Globus pallidus (tissue), 1 donor: ENCODE data around the gene TTBK2.
"Not testable (repeated sequence)": the region's sequence is repeated elsewhere in the genome, so short reads cannot be mapped to it uniquely, and the experiment has no call there.

Experiments
- DNase-seq: peaks from one replicate; pipeline ENCODE4 v3.0.0-alpha.2; 2015; ENCODE audit warnings: low spot score

The TTBK2 gene

DNA sequence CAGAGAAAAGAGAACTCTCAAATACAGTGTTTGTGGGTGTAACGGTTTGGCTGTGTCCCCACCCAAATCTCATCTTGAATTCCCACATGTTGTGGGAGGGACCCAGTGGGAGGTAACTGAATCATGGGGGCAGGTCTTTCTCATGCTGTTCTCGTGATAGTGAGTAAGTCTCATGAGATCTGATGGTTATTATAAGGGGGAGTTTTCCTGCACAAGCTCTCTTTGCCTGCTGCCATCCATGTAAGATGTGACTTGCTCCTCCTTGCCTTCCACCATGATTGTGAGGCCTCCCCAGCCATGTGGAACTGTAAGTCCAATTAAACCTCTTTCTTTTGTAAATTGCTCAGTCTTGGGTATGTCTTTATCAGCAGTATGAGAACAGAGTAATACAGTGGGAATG lies 158.8 kb downstream of the TTBK2 start:
- not testable (repeated sequence) for DNase-seq

DNA sequence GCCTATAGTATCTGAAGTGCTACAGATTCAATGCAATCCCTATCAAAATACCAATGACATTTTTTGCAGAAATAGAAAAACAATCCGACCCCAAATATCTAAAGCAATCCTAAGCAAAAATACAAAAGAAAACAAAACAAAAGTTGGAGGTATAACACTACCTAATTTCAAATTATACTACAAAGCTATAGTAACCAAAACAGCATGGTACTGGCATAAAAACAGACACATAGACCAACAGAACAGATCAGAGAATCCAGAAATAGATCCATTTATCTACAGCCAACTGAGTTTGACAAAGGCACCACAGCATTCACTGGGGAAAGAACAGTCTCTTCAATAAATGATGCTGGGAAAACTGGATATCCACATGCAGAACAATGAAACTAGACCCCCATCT lies 159.8 kb downstream of the TTBK2 start:
- DNase-seq = no peak

DNA sequence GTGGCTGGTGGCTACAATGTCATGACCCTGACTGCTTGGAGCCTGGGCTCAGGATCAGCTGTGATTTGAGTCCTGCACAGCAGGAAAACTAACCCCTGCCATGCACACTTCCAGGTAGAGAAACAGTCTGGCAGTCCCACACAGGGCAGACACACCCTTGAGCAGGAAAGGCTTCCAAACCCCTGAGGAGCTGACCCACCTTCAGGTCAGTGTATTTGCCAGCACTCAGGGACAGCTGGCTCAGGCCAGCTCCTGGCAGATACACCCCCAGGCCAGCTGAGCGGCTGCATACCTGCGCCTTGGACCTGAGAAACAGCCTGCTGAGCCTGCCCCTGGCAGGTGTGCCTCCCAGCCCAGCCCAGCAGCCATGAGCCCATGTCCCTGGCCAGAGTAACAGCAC lies 161.5 kb downstream of the TTBK2 start:
- no peak for DNase-seq

DNA sequence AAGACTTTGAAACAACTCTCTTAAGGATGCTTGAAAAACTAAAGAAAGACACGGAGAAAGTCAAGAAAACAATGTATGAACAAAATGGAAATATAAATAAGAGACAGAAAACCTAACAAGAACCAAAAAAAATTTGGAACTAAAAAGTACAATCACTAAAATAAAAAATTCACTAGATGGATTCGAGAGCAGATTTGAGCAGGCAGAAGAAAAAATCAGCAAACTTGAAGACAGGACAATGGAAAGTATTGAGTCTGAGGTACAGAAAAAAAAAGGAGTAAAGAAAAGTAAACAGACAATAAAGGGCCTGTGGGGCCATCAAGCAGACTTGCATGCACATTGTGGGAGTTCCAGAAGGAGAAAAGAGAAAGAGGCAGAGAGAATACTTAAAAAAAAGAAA lies 170.3 kb downstream of the TTBK2 start:
- DNase-seq = no peak

DNA sequence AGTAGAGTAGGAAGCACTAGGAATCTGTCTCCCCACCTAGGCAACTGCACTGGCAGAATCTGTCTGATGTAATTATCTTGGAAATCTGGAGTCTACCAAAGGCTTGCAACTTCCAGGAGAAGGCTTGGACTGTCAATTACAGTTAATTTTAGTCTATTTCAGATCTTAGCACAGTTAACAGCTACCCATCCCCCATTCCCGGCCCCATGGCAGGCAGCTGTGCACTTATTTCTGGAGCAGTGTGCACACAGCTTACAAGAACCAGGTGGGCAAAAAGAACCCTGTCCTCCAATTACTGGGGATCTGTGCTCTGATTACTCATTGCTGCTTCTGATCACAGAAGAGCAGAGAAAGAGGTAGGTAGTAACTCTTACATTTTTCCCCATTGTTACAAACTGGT lies 171.3 kb downstream of the TTBK2 start:
- DNase-seq = no peak

DNA sequence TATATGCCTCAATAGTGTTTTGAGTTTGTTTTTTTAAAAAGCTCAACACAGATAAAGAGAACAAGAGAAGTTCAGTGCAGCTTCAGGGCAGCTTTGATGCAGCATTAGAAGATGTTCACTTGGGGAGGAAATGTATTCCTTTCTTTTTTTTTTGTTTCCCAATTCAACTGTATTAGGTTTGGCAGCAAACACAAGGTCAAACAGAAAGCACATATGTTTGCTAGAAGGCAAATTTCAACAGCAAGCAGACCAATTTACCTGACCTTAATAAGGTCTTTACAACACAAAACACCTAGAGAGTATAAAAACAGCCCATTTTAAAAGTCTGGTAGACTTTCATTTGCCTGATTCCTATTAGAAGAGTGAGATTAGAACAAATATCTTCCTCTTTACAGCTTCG lies 176.4 kb downstream of the TTBK2 start:
- DNase-seq = no peak

DNA sequence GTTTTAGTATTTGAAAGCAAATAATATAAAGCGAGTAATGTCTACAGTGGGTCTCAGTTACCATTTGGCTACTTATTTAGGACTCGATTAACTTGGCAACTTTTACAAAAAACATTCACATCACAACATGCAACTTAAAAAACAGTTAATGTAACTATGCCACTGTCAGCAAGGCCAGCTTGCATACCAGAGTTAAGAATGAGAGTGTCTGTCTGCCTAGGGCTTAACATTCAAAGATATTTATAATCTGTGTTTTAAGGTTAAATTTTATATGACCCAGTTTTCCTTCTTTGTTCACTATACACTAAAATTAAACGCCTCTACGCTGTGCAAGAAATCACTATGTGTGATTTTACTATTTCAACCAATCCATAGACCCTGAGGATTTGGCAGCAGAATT lies 178.4 kb downstream of the TTBK2 start:
- DNase-seq = no peak

DNA sequence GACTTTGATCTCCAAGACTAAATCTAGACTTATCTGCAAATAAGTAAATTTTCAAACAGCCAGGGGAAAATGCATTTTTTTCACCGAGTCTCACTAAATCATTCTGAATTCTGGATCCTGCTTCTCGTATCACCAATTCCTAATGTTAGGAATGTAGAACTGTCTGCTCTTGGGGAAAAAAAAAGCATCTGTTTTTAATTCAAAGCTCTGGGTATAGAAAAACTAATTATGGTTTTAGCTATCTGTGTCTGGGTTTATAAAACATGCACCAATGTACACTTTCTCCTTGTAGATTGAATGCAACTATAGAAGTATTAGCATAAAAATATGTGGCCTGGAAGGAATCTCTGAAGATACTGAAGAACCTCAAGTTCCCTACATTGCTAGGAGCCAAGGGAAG lies 178.9 kb downstream of the TTBK2 start:
- DNase-seq = no peak

DNA sequence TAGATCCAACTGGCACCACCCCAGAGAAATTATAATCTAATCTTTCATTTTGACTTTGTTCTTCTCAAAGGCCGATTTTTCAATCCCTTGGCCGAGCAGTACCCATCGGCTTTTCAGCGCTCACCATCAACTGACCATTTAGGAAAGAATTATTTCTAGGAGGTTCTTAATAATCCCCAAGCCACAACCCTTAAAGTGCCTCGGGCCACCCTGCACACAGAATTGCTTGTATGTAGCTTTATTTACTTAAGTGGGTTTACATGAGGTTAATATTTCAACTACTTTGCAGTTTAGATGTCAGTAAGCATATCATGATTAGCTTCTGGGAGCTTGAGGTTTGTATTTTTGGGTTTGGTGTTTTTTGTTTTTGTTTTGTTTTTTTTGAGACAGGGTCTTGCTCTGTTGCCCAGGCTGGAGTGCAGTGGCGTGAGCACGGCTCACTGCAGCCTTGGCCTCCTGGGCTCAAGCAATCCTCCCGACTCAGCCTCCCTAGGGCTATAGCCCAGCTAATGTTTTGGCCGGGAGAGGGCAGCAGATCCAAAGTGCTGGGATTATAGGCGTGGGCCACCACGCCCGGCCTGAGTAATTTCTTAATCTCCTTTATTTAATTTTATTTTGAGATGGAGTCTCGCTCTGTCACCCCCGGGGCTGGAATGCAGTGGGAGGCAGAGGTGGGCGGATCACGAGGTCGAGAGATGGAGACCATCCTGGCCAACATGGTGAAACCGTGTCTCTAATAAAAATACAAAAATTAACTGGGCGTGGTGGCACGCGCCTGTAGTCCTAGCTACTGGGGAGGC lies 182.8 kb downstream of the TTBK2 start:
- no peak for DNase-seq

DNA sequence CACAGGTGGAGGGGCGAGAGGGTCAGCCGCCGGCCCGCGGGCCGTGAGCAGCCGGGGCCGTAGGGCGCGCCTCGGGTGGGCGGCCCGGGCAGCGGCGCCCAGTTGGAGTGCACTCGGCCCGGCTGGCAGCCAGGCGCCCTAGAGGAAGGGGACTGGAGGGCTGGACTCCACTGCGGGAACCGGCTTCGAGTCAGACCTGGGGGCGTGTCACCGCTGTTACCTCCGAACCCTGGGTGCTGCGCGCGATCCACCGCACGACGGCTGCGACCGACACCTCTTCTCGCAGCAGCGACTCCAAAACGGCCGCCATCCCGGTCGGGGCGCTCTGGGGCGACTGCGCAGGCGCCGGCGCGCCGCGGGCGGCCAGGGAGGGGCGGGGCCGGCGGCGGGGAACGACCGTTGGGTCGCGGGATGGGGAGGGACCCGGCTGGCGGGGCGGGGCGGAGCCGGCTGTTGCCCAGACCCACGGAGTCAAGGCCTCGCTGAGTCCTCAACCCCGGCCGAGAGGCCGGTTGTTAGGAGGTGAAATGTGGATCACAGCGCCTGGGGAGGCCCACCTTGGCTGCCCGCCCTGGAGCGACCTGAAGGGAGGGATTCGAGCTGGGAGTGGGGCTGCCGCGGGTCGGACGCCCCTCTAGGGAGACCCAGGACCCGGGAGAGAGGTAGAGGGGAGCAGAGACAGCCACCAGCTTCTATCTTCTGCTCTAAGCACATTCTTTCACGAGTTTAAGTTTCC lies 183.6 kb downstream of the TTBK2 start, which contains the start of gene CDAN1:
Gene CDAN1 (minus strand): TSS at position 336 of the 736 bp plus-strand sequence. CDS start 26 bp downstream, at position 310.
- peak; percentile 85 for DNase-seq

DNA sequence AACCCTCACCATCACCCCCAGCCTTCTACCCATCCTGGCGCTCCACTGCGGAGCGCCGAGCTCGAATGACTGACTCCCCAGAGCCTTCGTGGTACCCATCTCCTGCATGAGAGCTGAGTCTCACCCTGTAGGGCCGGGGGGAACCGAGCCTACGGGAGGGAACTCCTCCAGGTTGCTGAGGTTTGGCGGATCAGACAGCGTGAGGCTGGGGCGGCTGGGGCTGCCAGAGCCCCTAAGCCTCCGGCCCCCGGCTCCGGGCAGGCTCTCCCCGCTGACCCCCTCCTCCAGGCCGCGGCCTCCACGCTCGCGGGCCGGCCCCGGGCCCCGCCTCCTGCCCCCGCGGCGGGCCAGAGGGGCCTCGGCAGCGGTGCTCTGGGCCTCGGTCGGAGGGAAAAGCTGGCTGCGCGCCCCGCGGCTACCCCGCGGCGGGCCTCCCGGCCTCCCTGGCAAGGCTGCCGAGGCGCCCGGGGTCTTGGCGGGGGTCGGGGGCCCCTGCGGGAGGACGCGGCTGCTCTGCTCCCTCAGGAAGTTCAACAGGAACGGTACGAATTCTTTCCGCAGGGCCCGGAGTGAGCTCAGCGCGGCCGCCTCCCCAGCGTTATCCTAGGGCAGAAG lies 184.3 kb downstream of the TTBK2 start:
- DNase-seq = no peak

DNA sequence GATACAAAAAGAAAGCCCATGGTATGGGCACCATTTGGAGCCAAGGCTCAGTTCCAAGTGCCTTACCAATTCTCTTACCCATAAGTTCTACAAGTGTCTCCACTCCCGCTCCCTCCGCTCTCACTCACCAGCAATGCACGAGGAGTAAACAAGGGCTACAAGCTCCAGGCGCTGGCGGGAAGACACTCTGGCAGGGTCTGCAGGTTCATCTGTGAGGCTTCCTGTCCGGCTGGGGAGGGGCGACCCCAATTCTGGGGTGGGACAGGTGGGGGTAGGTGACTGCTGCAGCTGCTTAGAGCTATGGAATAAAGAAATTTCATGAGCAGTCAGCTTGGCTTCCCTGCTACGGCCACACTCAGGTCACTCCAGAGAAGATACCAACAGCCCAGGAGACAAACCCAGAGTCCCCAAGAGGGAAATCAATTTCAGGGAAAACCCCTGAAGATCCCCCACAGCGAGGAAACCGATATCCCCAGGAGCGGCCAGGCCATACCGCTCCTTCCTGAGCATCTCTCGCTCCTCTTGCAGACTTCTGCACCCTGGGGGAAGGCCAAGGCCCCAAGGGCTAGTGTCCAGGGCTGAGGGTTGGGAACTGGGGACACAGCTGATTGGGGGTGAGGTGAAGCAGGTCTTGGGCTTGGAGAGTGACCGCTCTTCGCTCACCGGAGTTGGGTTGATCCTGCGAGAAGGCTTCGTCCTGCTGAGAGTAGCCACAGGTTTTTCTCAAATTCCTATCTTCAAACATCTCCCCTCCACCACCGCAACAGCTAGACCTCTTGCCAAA lies 185.0 kb downstream of the TTBK2 start:
- no peak for DNase-seq

DNA sequence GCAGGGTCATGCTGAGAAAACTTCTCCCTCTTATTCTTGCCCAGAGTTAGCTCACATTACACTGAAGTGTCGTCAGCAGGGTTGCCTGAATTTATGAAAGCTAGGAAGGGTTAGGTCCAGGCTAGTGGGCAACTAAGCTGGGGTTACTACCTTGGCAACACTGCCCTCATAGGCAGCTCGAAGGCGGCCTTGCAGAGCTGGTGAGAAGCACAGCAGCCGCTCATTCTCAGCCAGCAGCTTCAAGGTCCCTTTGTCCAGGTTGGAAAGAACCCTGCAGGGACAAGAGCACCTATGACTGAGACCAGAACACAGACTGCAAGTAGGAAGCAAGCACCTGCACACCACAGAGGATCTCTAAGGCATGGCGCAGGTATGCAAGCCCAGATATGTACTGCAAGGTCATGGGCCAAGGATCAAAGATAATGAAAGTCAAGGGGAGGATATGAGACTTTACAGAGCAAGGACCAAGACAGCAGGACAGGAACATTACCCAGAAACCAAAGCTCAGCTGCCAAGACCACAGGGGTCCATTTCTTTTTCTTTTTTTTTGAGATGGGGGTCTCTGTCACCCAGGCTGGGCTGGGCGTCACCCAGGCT lies 186.4 kb downstream of the TTBK2 start:
- no peak for DNase-seq

DNA sequence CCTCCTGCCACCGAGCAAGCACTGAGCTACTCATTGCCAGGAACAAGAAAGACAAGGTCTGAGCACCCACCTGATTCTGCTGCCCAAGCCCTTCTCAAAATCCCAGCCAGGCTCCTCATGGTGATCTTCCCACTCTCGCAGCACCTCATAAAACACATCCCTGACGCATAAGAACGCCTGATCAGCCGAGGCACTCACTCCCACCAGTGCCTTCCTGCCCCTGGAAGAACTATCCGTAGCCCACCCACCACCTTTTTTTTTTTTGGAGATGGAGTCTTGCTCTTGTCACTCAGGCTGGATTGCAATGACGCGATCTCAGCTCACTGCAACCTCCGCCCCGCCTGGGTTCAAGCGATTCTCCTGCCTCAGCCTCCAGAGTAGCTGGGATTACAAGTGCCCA lies 187.6 kb downstream of the TTBK2 start:
- DNase-seq = no peak

DNA sequence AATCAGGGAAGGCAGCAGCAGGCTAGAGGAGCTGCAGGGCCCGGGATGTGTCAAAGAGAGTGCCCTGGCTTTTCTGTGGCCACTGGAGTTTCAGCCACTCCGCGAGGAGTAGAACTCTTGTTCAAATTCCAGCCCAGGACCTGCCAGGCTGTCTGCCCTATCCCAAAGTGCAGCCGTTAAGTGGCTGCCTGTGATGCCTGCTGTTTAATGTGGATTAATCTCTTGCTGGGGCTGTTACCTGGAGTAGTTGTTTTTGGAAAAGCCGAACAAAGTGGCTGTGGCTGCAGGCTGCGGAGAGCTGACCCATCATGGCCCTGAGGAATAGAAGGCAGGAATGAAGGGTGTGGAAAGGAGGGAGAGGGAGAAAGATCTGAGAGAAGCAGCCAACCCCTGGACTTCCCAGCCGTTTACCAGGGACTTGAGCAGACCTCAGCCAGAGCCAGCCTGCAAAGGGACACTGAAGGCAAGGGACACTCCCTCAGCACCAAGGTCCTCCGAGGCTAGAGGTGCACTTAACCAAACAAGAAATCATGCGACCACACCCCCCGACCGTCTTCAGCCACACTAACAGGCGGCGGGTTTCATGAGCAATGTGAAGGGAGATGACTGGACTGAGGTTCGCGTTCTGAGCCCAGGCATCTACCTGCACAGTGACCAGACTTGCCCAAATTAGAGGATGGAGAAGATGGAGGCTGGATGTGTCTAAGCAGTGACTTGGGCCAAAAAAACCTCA lies 188.3 kb downstream of the TTBK2 start:
- no peak for DNase-seq

DNA sequence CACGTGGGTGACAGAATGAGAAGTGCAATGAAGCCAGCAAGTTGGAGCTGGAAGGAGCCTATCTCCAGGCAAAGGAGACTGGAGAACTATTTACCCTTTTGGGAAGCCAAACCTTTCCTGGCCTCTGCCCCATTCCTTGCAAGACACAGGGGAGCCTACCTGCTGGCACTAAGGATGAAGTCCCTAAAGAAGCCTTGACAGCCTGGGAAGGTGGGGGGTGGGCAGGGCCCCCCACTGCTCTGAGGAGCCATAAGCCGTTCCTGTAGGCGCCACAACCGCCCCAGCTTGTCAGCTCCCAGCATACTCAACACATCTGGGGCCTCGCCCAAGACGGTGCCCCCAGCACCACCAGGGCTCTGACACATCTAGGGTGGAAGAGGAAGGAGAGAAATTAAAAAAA lies 189.1 kb downstream of the TTBK2 start:
- DNase-seq = no peak

DNA sequence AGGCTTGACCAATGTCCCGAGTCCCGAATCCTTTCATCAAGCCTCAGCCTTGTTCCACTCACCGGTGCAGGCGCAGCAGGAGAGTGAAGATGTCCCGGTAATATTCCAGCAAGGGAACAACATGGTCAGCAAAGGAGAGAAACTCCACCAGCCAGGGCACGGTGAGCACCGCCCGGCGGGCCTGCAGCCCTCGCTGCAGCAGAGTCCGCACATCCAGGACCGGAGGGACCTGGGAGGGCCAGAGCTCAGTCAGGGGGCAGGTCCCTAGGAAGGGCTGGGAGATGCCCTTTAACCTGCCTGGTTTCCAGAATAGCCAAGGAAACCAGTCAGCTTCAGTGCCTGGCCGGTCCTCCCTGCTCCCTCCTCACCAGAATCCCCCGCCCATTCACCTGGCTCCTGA lies 190.0 kb downstream of the TTBK2 start:
- DNase-seq = no peak

DNA sequence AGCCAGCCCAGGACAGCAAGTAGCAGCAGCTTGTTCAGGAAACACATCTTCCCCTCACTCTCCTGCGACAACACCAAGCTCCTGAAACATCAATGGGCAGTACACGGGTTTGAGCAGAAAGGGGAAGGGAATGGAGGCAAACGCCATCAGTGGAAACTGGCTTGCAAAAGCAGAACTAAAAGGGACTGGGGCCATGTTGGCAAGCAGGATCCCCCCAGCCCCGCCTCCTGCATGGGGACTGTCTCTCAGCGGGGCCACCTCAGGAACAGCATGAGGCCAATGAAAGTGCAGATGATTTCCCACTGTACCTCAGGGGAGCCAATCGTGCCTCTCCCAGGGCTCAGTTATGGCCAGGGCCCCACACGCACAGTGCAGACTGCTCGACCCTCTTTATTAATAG lies 190.4 kb downstream of the TTBK2 start:
- DNase-seq = no peak

DNA sequence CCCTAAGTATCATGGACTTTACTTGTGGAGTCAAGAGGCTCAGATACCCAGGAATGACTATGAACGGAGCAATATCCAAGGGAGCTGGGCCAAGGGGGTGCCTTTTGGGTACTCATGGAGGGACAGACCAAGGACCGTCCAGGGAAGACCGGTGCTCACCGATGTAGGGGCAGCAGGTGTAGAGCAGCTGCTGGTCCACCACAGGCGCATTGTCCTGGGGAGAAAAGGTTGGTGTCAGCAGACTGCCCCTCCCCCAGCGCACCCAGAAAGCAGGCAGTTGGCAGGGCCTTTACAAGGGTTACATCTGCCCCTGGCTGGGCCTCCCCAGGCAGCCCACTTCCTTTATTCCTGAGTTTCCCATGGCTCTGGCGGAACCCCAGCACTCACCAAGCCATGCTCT lies 191.2 kb downstream of the TTBK2 start:
- DNase-seq = no peak

DNA sequence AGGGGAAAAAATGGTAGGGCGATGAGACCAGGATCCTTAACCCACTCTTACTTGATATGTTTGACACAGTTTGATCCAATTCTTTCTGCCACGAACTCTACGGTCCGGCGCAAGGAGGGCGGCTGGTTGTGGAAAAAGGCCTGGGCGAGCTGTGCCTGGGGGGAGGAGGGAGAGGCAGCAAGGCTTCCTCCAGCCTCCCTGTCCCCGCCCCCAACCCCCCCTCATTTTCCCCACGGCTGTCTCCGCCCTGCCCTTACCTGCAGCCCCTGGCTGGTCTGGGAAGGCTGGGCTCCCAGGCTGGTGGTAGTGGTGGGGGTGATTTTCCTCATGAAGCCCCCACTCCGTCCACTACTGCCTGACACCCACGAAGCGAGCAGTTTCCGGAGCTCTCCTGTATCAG lies 191.6 kb downstream of the TTBK2 start:
- no peak for DNase-seq

DNA sequence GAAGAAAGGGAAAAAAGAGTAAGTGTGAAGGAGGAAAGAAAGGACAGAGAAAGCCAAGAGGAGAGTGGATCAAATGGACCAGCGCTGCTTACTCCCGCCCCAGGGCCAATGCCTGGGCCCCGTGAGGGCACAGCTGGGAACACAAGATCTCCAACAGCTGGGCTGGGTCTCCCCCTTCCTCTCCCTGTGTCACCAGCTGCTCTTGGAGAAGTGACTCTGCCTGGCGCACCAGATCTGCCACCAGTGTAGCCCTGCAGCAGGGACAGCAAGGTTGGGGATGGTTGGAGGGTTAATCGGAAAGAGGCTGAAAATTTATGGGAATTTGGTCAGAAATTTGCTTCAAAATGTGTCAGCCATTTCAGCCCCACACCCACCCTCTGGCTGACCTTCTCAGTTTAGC lies 192.0 kb downstream of the TTBK2 start:
- peak; percentile 61 for DNase-seq
